OCI-M2 (cell line): ENCODE data around the gene CDC123.
A peak's percentile ranks its signal among the peaks of the same experiment; 100 is the strongest.
"Not testable (repeated sequence)": the region's sequence is repeated elsewhere in the genome, so short reads cannot be mapped to it uniquely, and the experiment has no call there.

Experiments
- DNase-seq: peaks from one replicate; lab custom pipeline; 2025; ENCODE audit not compliant: unreplicated experiment; lab: John Stamatoyannopoulos, UW

The CDC123 gene

GRCh38 chr10:12195603-12196506 lies at the start of gene CDC123, which contains the start of gene NUDT5:
CDC123 (plus strand) TSS chr10:12196188; CDS start chr10:12196246, 58 bp downstream.
NUDT5 (minus strand) TSS chr10:12195891; CDS start chr10:12186291, 9,600 bp downstream.
- DNase-seq: peak; percentile 61

GRCh38 chr10:12150163-12150562 lies 45.8 kb upstream of the CDC123 start:
- DNase-seq: no peak

- DNase-seq: no peak
These were observed 41.5 kb upstream of the CDC123 start for GRCh38 chr10:12154516-12154915.

GRCh38 chr10:12156367-12157123 lies 39.4 kb upstream of the CDC123 start:
- DNase-seq: no peak

- no peak for DNase-seq
These were observed 37.9 kb upstream of the CDC123 start for GRCh38 chr10:12158111-12158510.

GRCh38 chr10:12160664-12161063 lies 35.3 kb upstream of the CDC123 start:
- DNase-seq: no peak

- no peak for DNase-seq
These were observed 33.1 kb upstream of the CDC123 start for GRCh38 chr10:12162927-12163326.

- no peak for DNase-seq
These were observed 31.9 kb upstream of the CDC123 start for GRCh38 chr10:12164085-12164484.

GRCh38 chr10:12165036-12165435 lies 31.0 kb upstream of the CDC123 start:
- no peak for DNase-seq

GRCh38 chr10:12165999-12166775 lies 29.8 kb upstream of the CDC123 start:
- DNase-seq: no peak

GRCh38 chr10:12171512-12171911 lies 24.5 kb upstream of the CDC123 start:
- not testable (repeated sequence) for DNase-seq

GRCh38 chr10:12177642-12178041 lies 18.3 kb upstream of the CDC123 start:
- DNase-seq: no peak

- no peak for DNase-seq
These were observed 16.3 kb upstream of the CDC123 start for GRCh38 chr10:12179606-12180170.

- no peak for DNase-seq
These were observed 15.6 kb upstream of the CDC123 start for GRCh38 chr10:12180221-12180974.

- DNase-seq: no peak
These were observed 14.8 kb upstream of the CDC123 start for GRCh38 chr10:12181065-12181775.

GRCh38 chr10:12184165-12184564 lies 11.8 kb upstream of the CDC123 start:
- DNase-seq: no peak

GRCh38 chr10:12186323-12186722 lies 9.7 kb upstream of the CDC123 start:
- DNase-seq: no peak

- DNase-seq: no peak
These were observed 8.6 kb upstream of the CDC123 start for GRCh38 chr10:12187321-12187905.

- DNase-seq: no peak
These were observed 7.3 kb upstream of the CDC123 start for GRCh38 chr10:12188656-12189055.
